Neural progenitor cell (in vitro differentiated cells): ENCODE results near the gene ATP2A3. TPM values are rescaled to one million over a fixed set of nuclear protein-coding genes. Genes with fewer than 3 reads are reported as not detected.
A peak's percentile ranks its signal among the peaks of the same experiment; 100 is the strongest.

Experiments
- DNase-seq: peaks from one replicate; pipeline ENCODE4 v3.0.0-alpha.2; 2016; ENCODE audit warnings: low spot score
- H2AFZ ChIP-seq: fragments of 200-600 bp; sonication (generic); replicated peaks from 2 replicates; pipeline ENCODE4 v1.6.1; 2016; ENCODE audit warnings: antibody characterized with exemption
- H3F3A ChIP-seq: fragments of 200-600 bp; sonication (generic); 2 replicates; pipeline ENCODE4 v1.6.1; 2016; ENCODE audit warnings: antibody characterized with exemption, low read depth
- H3K27ac ChIP-seq: fragments of 200-600 bp; sonication (generic); 2 replicates; pipeline ENCODE4 v1.5.1; 2016; ENCODE audit warnings: mild to moderate bottlenecking
- H3K27me3 ChIP-seq: fragments of 200-600 bp; sonication (generic); 2 replicates; pipeline ENCODE4 v1.6.1; 2016; ENCODE audit warnings: mild to moderate bottlenecking, moderate library complexity
- H3K36me3 ChIP-seq: fragments of 200-600 bp; sonication (generic); 2 replicates; pipeline ENCODE4 v1.5.1; 2016
- H3K4me1 ChIP-seq: fragments of 200-600 bp; sonication (generic); 2 replicates; pipeline ENCODE4 v1.6.1; 2016; ENCODE audit warnings: mixed run types
- H3K4me2 ChIP-seq: fragments of 200-600 bp; sonication (generic); 2 replicates; pipeline ENCODE4 v1.6.1; 2016
- H3K4me3 ChIP-seq: fragments of 200-600 bp; sonication (generic); 2 replicates; pipeline ENCODE4 v1.5.1; 2016
- H3K79me2 ChIP-seq: fragments of 200-600 bp; sonication (generic); 2 replicates; pipeline ENCODE4 v1.6.1; 2016; ENCODE audit warnings: low read depth
- H3K9ac ChIP-seq: fragments of 200-600 bp; sonication (generic); 2 replicates; pipeline ENCODE4 v1.6.1; 2016
- H3K9me3 ChIP-seq: fragments of 200-600 bp; sonication (generic); 2 replicates; pipeline ENCODE4 v1.5.1; 2016; ENCODE audit warnings: low read depth
- H4K20me1 ChIP-seq: fragments of 200-600 bp; sonication (generic); 2 replicates; pipeline ENCODE4 v1.6.1; 2016; ENCODE audit warnings: low read depth
- H3K27ac Mint-ChIP-seq: 3 replicates; pipeline ENCODE4 v1.8.0; 2021; ENCODE audit warnings: mixed read lengths
- H3K27me3 Mint-ChIP-seq: 2 replicates; pipeline ENCODE4 v1.8.0; 2022; ENCODE audit warnings: low read depth, mild to moderate bottlenecking, inconsistent platforms, moderate library complexity, mixed read lengths; ENCODE audit not compliant: insufficient read depth
- H3K36me3 Mint-ChIP-seq: 3 replicates; pipeline ENCODE4 v1.8.0; 2021; ENCODE audit warnings: mixed read lengths
- H3K4me1 Mint-ChIP-seq: 3 replicates; pipeline ENCODE4 v1.8.0; 2021; ENCODE audit warnings: mixed read lengths
- H3K4me3 Mint-ChIP-seq: 3 replicates; pipeline ENCODE4 v1.8.0; 2021; ENCODE audit warnings: mild to moderate bottlenecking, moderate library complexity, mixed read lengths
- H3K9me3 Mint-ChIP-seq: 3 replicates; pipeline ENCODE4 v1.8.0; 2020; ENCODE audit warnings: mixed read lengths
- EZH2 ChIP-seq: fragments of 200-600 bp; sonication (generic); IDR thresholded peaks from 2 replicates; pipeline ENCODE4 v1.6.1; 2017; ENCODE audit warnings: antibody characterized with exemption, mild to moderate bottlenecking, moderate library complexity
- EZH2phosphoT487 ChIP-seq: fragments of 200-600 bp; sonication (generic); IDR thresholded peaks from 2 replicates; pipeline ENCODE4 v1.6.1; 2017; ENCODE audit warnings: antibody characterized with exemption
- total RNA-seq: library from RNA; depleted of rRNA; stranded (reverse); fragments of >200 nt; gene quantifications from 2 replicates; pipeline ENCODE4 v1.2.3, GENCODE V29; 2015; ENCODE audit warnings: low replicate concordance
- TF ChIP-seq, protein P1 (sequence below): fragments of 200-600 bp; sonication (generic); IDR thresholded peaks from 2 replicates; pipeline ENCODE4 v1.5.1; 2017; ENCODE audit warnings: antibody characterized with exemption, mild to moderate bottlenecking

The ATP2A3 gene
- total RNA-seq, 1 donor from 2014 or later = 0.65 TPM

GRCh38 chr17:3890082-3890877 is 74.0 kb downstream of the ATP2A3 start:
- Mint-ChIP-seq H3K36me3 (peaks cover 2% of the 10 kb centered on the region), H3K27ac (no peak overlapping the region)
- H3K4me2 ChIP-seq = no peak overlapping the region

GRCh38 chr17:3889325-3890012 is 74.8 kb downstream of the ATP2A3 start:
- H3K36me3 ChIP-seq = no peaks in the 10 kb centered on the region
- no peak overlapping the region for H3K4me2 ChIP-seq
- H3K27ac Mint-ChIP-seq = no peak overlapping the region
- H3K9ac ChIP-seq = no peak overlapping the region
- H3K27me3 Mint-ChIP-seq = peaks cover 10% of the 10 kb centered on the region
- no peaks in the 10 kb centered on the region for H3K9me3 ChIP-seq
- H3K4me1 ChIP-seq = peaks cover 20% of the 10 kb centered on the region
- no peak overlapping the region for H2AFZ ChIP-seq
- no peak overlapping the region for H3K27ac ChIP-seq
- H3K79me2 ChIP-seq = no peaks in the 10 kb centered on the region
- TF ChIP-seq, protein P1, sequence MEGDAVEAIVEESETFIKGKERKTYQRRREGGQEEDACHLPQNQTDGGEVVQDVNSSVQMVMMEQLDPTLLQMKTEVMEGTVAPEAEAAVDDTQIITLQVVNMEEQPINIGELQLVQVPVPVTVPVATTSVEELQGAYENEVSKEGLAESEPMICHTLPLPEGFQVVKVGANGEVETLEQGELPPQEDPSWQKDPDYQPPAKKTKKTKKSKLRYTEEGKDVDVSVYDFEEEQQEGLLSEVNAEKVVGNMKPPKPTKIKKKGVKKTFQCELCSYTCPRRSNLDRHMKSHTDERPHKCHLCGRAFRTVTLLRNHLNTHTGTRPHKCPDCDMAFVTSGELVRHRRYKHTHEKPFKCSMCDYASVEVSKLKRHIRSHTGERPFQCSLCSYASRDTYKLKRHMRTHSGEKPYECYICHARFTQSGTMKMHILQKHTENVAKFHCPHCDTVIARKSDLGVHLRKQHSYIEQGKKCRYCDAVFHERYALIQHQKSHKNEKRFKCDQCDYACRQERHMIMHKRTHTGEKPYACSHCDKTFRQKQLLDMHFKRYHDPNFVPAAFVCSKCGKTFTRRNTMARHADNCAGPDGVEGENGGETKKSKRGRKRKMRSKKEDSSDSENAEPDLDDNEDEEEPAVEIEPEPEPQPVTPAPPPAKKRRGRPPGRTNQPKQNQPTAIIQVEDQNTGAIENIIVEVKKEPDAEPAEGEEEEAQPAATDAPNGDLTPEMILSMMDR = no peak
- TF ChIP-seq EZH2phosphoT487 (no peak), EZH2 (no peak)
- peaks cover 14% of the 10 kb centered on the region for H3K27me3 ChIP-seq
- peaks cover 9% of the 10 kb centered on the region for H3F3A ChIP-seq
- H3K4me3 ChIP-seq = no peak overlapping the region
- DNase-seq = no peak
- peaks cover 20% of the 10 kb centered on the region for H4K20me1 ChIP-seq
- no peaks in the 10 kb centered on the region for H3K9me3 Mint-ChIP-seq
- peaks cover 42% of the 10 kb centered on the region for H3K4me1 Mint-ChIP-seq
- no peak overlapping the region for H3K4me3 Mint-ChIP-seq
- H3K36me3 Mint-ChIP-seq = peaks cover 2% of the 10 kb centered on the region

More at GRCh38 chr17:3890082-3890877, 74.0 kb downstream of the ATP2A3 start:
- no peak overlapping the region for H2AFZ ChIP-seq
- H3K79me2 ChIP-seq = no peaks in the 10 kb centered on the region
- Mint-ChIP-seq H3K4me3 (peak overlapping the region; percentile 72), H3K4me1 (peaks cover 42% of the 10 kb centered on the region), H3K9me3 (no peaks in the 10 kb centered on the region), H3K27me3 (peaks cover 12% of the 10 kb centered on the region)
- H3K9me3 ChIP-seq = no peaks in the 10 kb centered on the region
- H3K27ac ChIP-seq = no peak overlapping the region
- peaks cover 14% of the 10 kb centered on the region for H3K27me3 ChIP-seq
- peaks cover 20% of the 10 kb centered on the region for H3K4me1 ChIP-seq
- H3K4me3 ChIP-seq = no peak overlapping the region
- DNase-seq = no peak
- TF ChIP-seq, protein P1 = no peak
- TF ChIP-seq EZH2phosphoT487 = no peak
- TF ChIP-seq EZH2 = no peak
- H3K36me3 ChIP-seq = no peaks in the 10 kb centered on the region
- H3F3A ChIP-seq = peaks cover 9% of the 10 kb centered on the region
- peaks cover 20% of the 10 kb centered on the region for H4K20me1 ChIP-seq
- no peak overlapping the region for H3K9ac ChIP-seq

GRCh38 chr17:3888343-3889171 is 75.7 kb downstream of the ATP2A3 start:
- H3K9me3 ChIP-seq = no peaks in the 10 kb centered on the region
- H3K79me2 ChIP-seq = no peaks in the 10 kb centered on the region
- TF ChIP-seq EZH2 = no peak
- no peak for TF ChIP-seq EZH2phosphoT487
- TF ChIP-seq, protein P1 = no peak
- peak; percentile 68 for DNase-seq
- Mint-ChIP-seq H3K36me3 (peaks cover 2% of the 10 kb centered on the region), H3K9me3 (no peaks in the 10 kb centered on the region), H3K4me3 (no peak overlapping the region), H3K4me1 (peaks cover 33% of the 10 kb centered on the region), H3K27me3 (peaks cover 10% of the 10 kb centered on the region), H3K27ac (no peak overlapping the region)
- peaks cover 9% of the 10 kb centered on the region for H3F3A ChIP-seq
- H4K20me1 ChIP-seq = peaks cover 20% of the 10 kb centered on the region
- H3K4me3 ChIP-seq = no peak overlapping the region
- no peak overlapping the region for H3K27ac ChIP-seq
- H3K4me2 ChIP-seq = peak overlapping the region; percentile 24
- peaks cover 17% of the 10 kb centered on the region for H3K4me1 ChIP-seq
- no peaks in the 10 kb centered on the region for H3K36me3 ChIP-seq
- peaks cover 10% of the 10 kb centered on the region for H3K27me3 ChIP-seq
- H2AFZ ChIP-seq = no peak overlapping the region
- no peak overlapping the region for H3K9ac ChIP-seq
